HCT116 (cell line): Measurements from ENCODE around the gene SSU72. TPM values are rescaled to one million over a fixed set of nuclear protein-coding genes. Genes with fewer than 3 reads are reported as not detected.
"Not testable (repeated sequence)": the region's sequence is repeated elsewhere in the genome, so short reads cannot be mapped to it uniquely, and the experiment has no call there.

Source experiments
- ATAC-seq: fragments of 200-7000 bp; cut with Tn5 transposase; 2 replicates; pipeline ENCODE4 v1.9.1; 2020; ENCODE audit warnings: mild to moderate bottlenecking, moderate library complexity
- BruUV-seq: library from RNA; stranded (reverse); fragments of 400-500 nt; replicated peaks from 2 replicates; lab custom pipeline; 2021; lab: Mats Ljungman, UMichigan
- CTCF ChIA-PET: fragments of 300-600 bp; sonication (Branson Sonifier 250); formaldehyde crosslinking; loops from one replicate; lab custom pipeline; 2021; ENCODE audit warnings: antibody characterized with exemption; lab: Charles Lee
- POLR2A ChIA-PET: fragments of 300-600, 350-600 bp; sonication (Branson Sonifier 250); formaldehyde crosslinking; loops from one replicate; lab custom pipeline; 2021; ENCODE audit warnings: antibody characterized with exemption; lab: Charles Lee
- RAD21 ChIA-PET, 2 experiments: fragments of 300-600 bp; sonication (Branson Sonifier 250); formaldehyde crosslinking; loops; one replicate each; lab custom pipeline; 2023; ENCODE audit warnings: low total read pairs in 2 of 2; ENCODE audit not compliant: uncharacterized antibody in 2 of 2, unreplicated experiment in 2 of 2, low non-redundant PET in 1 of 2; lab: Charles Lee
- DNase-seq: peaks from one replicate; pipeline ENCODE4 v3.0.0-alpha.2; 2010; ENCODE audit warnings: low read depth, low spot score
- H2AFZ ChIP-seq: fragments of 200-600 bp; shearing (Covaris generic), sonication (generic); 2 replicates; pipeline ENCODE4 v1.6.1; 2017; ENCODE audit warnings: low read depth, mixed run types, mixed read lengths, antibody characterized with exemption, low read length; ENCODE audit not compliant: poor library complexity, severe bottlenecking
- H3K27ac ChIP-seq: 2 replicates; pipeline ENCODE4 v1.5.1; 2012; ENCODE audit warnings: low read depth, low read length
- H3K27me3 ChIP-seq: fragments of 200-600 bp; sonication (generic); 2 replicates; pipeline ENCODE4 v1.6.1; 2016; ENCODE audit warnings: mixed run types, low read length, mixed read lengths; ENCODE audit not compliant: insufficient read depth
- H3K36me3 ChIP-seq, 2 experiments: fragments of 200-500 bp in 1 of 2; fragments of 200-600 bp in 1 of 2; sonication (Bioruptor generic) in 1 of 2; sonication (generic) in 1 of 2; 2 replicates each; pipeline versions ENCODE4 v1.5.1 to v1.6.1; 2014 to 2016; ENCODE audit warnings: low read length in 2 of 2, inconsistent platforms in 1 of 2, mixed read lengths in 1 of 2, mixed run types in 1 of 2; ENCODE audit not compliant: insufficient read depth in 2 of 2, control insufficient read depth in 1 of 2
- H3K4me1 ChIP-seq, 2 experiments: fragments of 200-600 bp in 1 of 2; sonication (generic) in 1 of 2; 2 replicates each; pipeline versions ENCODE4 v1.5.1 to v1.6.1; 2012 to 2017; ENCODE audit warnings: low read length in 2 of 2, inconsistent platforms in 1 of 2, mild to moderate bottlenecking in 1 of 2, mixed read lengths in 1 of 2, mixed run types in 1 of 2, moderate library complexity in 1 of 2; ENCODE audit not compliant: insufficient read depth in 2 of 2, control insufficient read depth in 1 of 2
- H3K4me2 ChIP-seq: fragments of 200-600 bp; sonication (generic); 2 replicates; pipeline ENCODE4 v1.6.1; 2017; ENCODE audit warnings: mixed run types, low read length, mixed read lengths
- H3K4me3 ChIP-seq, 2 experiments: fragments of 200-600 bp in 1 of 2; sonication (generic) in 1 of 2; replicated peaks in 1 of 2; 2 replicates each; pipeline ENCODE4 v1.5.1; 2011 to 2016; ENCODE audit warnings: low read length in 2 of 2, control low read depth in 1 of 2, low read depth in 1 of 2, mild to moderate bottlenecking in 1 of 2, mixed read lengths in 1 of 2, mixed run types in 1 of 2
- H3K79me2 ChIP-seq: fragments of 200-600 bp; sonication (generic); 2 replicates; pipeline ENCODE4 v1.6.1; 2017; ENCODE audit warnings: mild to moderate bottlenecking, mixed run types, low read length, moderate library complexity, mixed read lengths; ENCODE audit not compliant: insufficient read depth
- H3K9ac ChIP-seq: fragments of 200-600 bp; sonication (generic); 2 replicates; pipeline ENCODE4 v1.6.1; 2016; ENCODE audit warnings: low read length, mixed read lengths
- H3K9me2 ChIP-seq: fragments of 200-600 bp; sonication (generic), shearing (Covaris generic); 2 replicates; pipeline ENCODE4 v1.6.1; 2017; ENCODE audit warnings: mixed run types, mild to moderate bottlenecking, moderate library complexity; ENCODE audit not compliant: insufficient read depth
- H3K9me3 ChIP-seq, 2 experiments: fragments of 200-500 bp in 1 of 2; fragments of 200-600 bp in 1 of 2; sonication (Bioruptor generic) in 1 of 2; sonication (generic) in 1 of 2; 2 replicates each; pipeline ENCODE4 v1.6.1; 2014 to 2017; ENCODE audit warnings: low read length in 2 of 2, mixed read lengths in 2 of 2, inconsistent platforms in 1 of 2, low read depth in 1 of 2, mild to moderate bottlenecking in 1 of 2, mixed run types in 1 of 2, moderate library complexity in 1 of 2; ENCODE audit not compliant: control insufficient read depth in 1 of 2, insufficient read depth in 1 of 2
- H4K20me1 ChIP-seq: fragments of 200-600 bp; sonication (generic), shearing (Covaris generic); 2 replicates; pipeline ENCODE4 v1.6.1; 2017; ENCODE audit warnings: mixed run types, mild to moderate bottlenecking, moderate library complexity; ENCODE audit not compliant: insufficient read depth
- CEBPB ChIP-seq: IDR thresholded peaks from 2 replicates; pipeline ENCODE4 v1.6.1; 2012; ENCODE audit warnings: low read depth
- EGR1 ChIP-seq: IDR thresholded peaks from 2 replicates; pipeline ENCODE4 v1.6.1; 2012; ENCODE audit warnings: low read depth
- ELF1 ChIP-seq: IDR thresholded peaks from 2 replicates; pipeline ENCODE4 v1.6.1; 2012; ENCODE audit warnings: low read depth, borderline replicate concordance
- EZH2 ChIP-seq: fragments of 200-600 bp; sonication (generic); IDR thresholded peaks from 2 replicates; pipeline ENCODE4 v1.6.1; 2017; ENCODE audit warnings: antibody characterized with exemption, mixed run types
- POLR2A ChIP-seq: IDR thresholded peaks from 2 replicates; pipeline ENCODE4 v1.7.0; 2011; ENCODE audit warnings: borderline replicate concordance; ENCODE audit not compliant: insufficient read depth, insufficient read length; ENCODE audit errors: extremely low read depth
- SRF ChIP-seq: IDR thresholded peaks from 2 replicates; pipeline ENCODE4 v1.6.1; 2012; ENCODE audit warnings: low read depth
- YY1 ChIP-seq: IDR thresholded peaks from 2 replicates; pipeline ENCODE4 v1.6.1; 2011; ENCODE audit warnings: low read length, low read depth, moderate library complexity, mild to moderate bottlenecking; ENCODE audit not compliant: insufficient replicate concordance; ENCODE audit errors: extremely low read depth
- intact Hi-C: fragments of 100-400 bp; cut with micrococcal nuclease; formaldehyde crosslinking; loops from 2 replicates; pipeline ENCODE4 v1.10.0; 2022
- total RNA-seq: library from RNA; stranded (reverse); gene quantifications from one replicate; pipeline ENCODE4 v1.2.1, GENCODE V29; 2021; ENCODE audit not compliant: unreplicated experiment
- TF ChIP-seq, protein P1 (sequence below): IDR thresholded peaks from 2 replicates; pipeline ENCODE4 v1.6.1; 2011; ENCODE audit warnings: mild to moderate bottlenecking, low read length, moderate library complexity; ENCODE audit not compliant: insufficient replicate concordance; ENCODE audit errors: extremely low read depth
- TF ChIP-seq, protein P2 (sequence below): IDR thresholded peaks from 2 replicates; pipeline ENCODE4 v1.6.1; 2012

Gene SSU72
- total RNA-seq, 1 experiment from 2014 or later: 134 TPM

DNA sequence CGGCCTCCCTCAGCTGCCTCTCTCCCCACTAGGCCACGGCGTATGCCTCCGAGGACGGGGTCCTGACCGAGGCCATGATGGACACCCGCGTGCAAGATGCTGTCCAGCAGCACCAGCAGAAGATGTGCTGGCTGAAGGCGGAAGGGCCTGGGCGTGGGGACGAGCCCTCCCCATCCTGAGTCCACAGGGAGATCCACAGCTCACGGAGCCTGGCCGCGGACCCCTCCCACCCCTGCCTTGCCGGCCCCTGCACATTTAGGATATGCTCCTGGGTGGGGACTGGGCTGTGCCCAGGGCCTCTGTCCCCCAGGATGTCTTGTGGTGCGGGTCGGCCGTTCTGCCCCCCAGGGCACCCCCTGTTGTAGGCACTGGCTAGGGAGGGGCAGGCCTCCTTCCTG lies 40.8 kb downstream of the SSU72 start:
- H4K20me1 ChIP-seq, H3K9ac ChIP-seq, RAD21 ChIA-PET, H3K4me1 ChIP-seq, H3K27me3 ChIP-seq, H3K9me2 ChIP-seq, intact Hi-C loops, POLR2A ChIA-PET, H3K4me2 ChIP-seq, H3K9me3 ChIP-seq, H2AFZ ChIP-seq, CTCF ChIA-PET, DNase-seq, H3K27ac ChIP-seq, BruUV-seq, H3K79me2 ChIP-seq, H3K4me3 ChIP-seq: not testable (repeated sequence)
- peaks cover 0 to 20% of the 10 kb centered on the region in 2 experiments; a peak in 2 of 4 replicates for H3K36me3 ChIP-seq
- 0 out of 2 replicates have a peak, but pooled peaks have one; percentile 3 for ATAC-seq

DNA sequence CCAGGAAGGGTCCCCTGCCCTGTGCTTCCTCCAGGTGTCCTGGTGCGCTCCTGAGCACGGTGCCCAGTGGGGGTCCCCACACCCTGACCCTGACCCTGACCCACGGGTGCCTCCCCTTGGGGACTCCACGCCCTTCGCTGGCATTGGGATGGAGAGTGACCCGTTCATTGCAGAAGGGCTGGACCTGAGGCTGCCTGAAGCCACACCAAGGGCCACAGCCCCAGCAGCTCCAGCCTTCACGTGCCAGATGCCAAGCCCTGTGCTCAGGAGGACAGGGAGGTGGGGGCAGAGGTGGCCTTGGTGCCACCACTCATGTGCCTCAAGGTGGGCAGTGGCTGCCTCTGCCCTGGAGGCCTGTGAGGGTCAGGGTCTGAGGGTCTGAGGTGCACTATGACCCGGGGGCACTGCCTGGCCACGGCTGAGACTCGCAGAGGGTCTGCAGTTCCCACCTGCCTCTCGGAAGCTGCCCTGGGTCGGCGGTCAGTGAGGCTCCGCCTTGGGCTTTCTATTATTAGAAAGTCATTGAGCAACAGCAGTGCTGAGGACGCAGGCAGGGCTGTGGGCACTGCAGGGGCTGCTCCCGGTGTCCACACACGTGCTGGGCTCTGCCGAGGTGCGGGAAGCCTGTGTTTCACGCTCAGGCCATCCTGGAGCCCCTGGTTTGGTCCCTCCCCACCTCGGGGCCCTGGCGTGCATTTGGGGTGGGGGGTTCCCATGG lies 41.3 kb downstream of the SSU72 start:
- H3K27me3 ChIP-seq, H3K9me3 ChIP-seq, H3K4me1 ChIP-seq, H3K79me2 ChIP-seq, H3K9me2 ChIP-seq, intact Hi-C loops, POLR2A ChIA-PET, H2AFZ ChIP-seq, ATAC-seq, H4K20me1 ChIP-seq, H3K4me2 ChIP-seq, H3K4me3 ChIP-seq, H3K9ac ChIP-seq, RAD21 ChIA-PET, DNase-seq, H3K27ac ChIP-seq, CTCF ChIA-PET, BruUV-seq: not testable (repeated sequence)
- H3K36me3 ChIP-seq: peaks cover 0 to 25% of the 10 kb centered on the region in 2 experiments; a peak in 2 of 4 replicates

DNA sequence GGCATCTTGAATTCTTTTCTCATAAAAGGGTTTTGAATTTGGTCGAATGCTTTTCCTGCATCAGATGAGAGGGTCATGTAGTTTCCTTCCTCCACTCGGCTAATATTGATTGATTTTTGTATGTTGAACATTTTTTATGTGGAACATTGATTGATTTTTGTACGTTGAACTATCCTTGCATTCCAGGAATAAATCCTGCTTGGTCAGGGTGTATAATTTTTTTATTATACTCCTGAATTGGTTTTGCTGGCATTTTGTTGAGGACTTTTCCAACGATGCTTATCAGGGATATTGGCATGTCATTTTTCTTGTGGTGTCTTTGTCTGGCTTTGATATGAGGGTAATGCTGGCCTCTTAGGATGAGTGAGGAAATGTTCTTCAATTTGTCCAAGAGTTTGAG lies 42.7 kb downstream of the SSU72 start:
- TF ChIP-seq, protein P1, sequence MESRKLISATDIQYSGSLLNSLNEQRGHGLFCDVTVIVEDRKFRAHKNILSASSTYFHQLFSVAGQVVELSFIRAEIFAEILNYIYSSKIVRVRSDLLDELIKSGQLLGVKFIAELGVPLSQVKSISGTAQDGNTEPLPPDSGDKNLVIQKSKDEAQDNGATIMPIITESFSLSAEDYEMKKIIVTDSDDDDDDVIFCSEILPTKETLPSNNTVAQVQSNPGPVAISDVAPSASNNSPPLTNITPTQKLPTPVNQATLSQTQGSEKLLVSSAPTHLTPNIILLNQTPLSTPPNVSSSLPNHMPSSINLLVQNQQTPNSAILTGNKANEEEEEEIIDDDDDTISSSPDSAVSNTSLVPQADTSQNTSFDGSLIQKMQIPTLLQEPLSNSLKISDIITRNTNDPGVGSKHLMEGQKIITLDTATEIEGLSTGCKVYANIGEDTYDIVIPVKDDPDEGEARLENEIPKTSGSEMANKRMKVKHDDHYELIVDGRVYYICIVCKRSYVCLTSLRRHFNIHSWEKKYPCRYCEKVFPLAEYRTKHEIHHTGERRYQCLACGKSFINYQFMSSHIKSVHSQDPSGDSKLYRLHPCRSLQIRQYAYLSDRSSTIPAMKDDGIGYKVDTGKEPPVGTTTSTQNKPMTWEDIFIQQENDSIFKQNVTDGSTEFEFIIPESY: no peak
- TF ChIP-seq CEBPB (no peak), EZH2 (no peak), POLR2A (no peak), SRF (no peak), YY1 (no peak), EGR1 (no peak), ELF1 (no peak)
- TF ChIP-seq, protein P2, sequence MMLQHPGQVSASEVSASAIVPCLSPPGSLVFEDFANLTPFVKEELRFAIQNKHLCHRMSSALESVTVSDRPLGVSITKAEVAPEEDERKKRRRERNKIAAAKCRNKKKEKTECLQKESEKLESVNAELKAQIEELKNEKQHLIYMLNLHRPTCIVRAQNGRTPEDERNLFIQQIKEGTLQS: no peak
- H3K4me2 ChIP-seq: no peak overlapping the region

More for the DNA sequence above, 42.7 kb downstream of the SSU72 start:
- Histone ChIP-seq H3K27me3 (no peaks in the 10 kb centered on the region), H4K20me1 (no peaks in the 10 kb centered on the region), H3K4me3 (no peak overlapping the region), H3K9me2 (no peaks in the 10 kb centered on the region), H3K9me3 (no peaks in the 10 kb centered on the region; a peak in 1 of 4 replicates), H3K27ac (no peak overlapping the region), H3K4me1 (no peaks in the 10 kb centered on the region), H3K36me3 (peaks cover 3 to 35% of the 10 kb centered on the region in 2 experiments; a peak in 3 of 4 replicates), H3K9ac (no peak overlapping the region), H2AFZ (no peak overlapping the region), H3K79me2 (no peaks in the 10 kb centered on the region)
- ChIA-PET CTCF (no interaction called here), RAD21 (no interaction called here), POLR2A (no interaction called here)
- no TSS peak for BruUV-seq
- intact Hi-C loops: no loop called here
- ATAC-seq: no peak
- no peak for DNase-seq
